Caco-2 (cell line): Measurements from ENCODE around the gene CIBAR2. TPM values are rescaled to one million over a fixed set of nuclear protein-coding genes. Genes with fewer than 3 reads are reported as not detected.

Source experiments
- BruUV-seq: library from RNA; stranded (reverse); fragments of 400-500 nt; replicated peaks from 2 replicates; lab custom pipeline; 2021; lab: Mats Ljungman, UMichigan
- CTCF ChIA-PET: fragments of 300-600 bp; sonication (Branson Sonifier 250); formaldehyde crosslinking; loops from one replicate; lab custom pipeline; 2022; ENCODE audit warnings: antibody characterized with exemption; lab: Charles Lee
- POLR2A ChIA-PET: fragments of 300-600 bp; sonication (Branson Sonifier 250); formaldehyde crosslinking; loops from one replicate; lab custom pipeline; 2022; ENCODE audit warnings: antibody characterized with exemption; lab: Charles Lee
- DNase-seq, 2 experiments: peaks; one replicate each; pipeline versions ENCODE4 v3.0.0 to v3.0.0-alpha.2; 2020 to 2022
- H3K27me3 ChIP-seq: replicated peaks from 2 replicates; pipeline ENCODE4 v1.6.0; 2011; ENCODE audit warnings: low read length; ENCODE audit not compliant: control insufficient read depth, insufficient read depth
- H3K36me3 ChIP-seq: 2 replicates; pipeline ENCODE4 v1.5.1; 2011; ENCODE audit warnings: low read length; ENCODE audit not compliant: control insufficient read depth, insufficient read depth
- H3K4me1 ChIP-seq: fragments of 250-450 bp; sonication (Bioruptor Pico); 2 replicates; pipeline ENCODE4 v1.5.1; 2020; ENCODE audit warnings: mild to moderate bottlenecking
- H3K4me3 ChIP-seq: 2 replicates; pipeline ENCODE4 v1.5.1; 2011; ENCODE audit warnings: low read depth, mild to moderate bottlenecking, control low read depth, low read length
- H3K9me3 ChIP-seq: fragments of 250-450 bp; sonication (Bioruptor Pico); 2 replicates; pipeline ENCODE4 v1.5.1; 2020; ENCODE audit warnings: mild to moderate bottlenecking, moderate library complexity
- H3K27ac Mint-ChIP-seq: one replicate; pipeline ENCODE4 v1.8.0; 2022; ENCODE audit warnings: mixed read lengths; ENCODE audit not compliant: unreplicated experiment
- H3K27me3 Mint-ChIP-seq: one replicate; pipeline ENCODE4 v1.8.0; 2022; ENCODE audit warnings: mixed read lengths; ENCODE audit not compliant: insufficient read depth, unreplicated experiment
- H3K36me3 Mint-ChIP-seq: one replicate; pipeline ENCODE4 v1.8.0; 2022; ENCODE audit warnings: mild to moderate bottlenecking, mixed read lengths; ENCODE audit not compliant: insufficient read depth, unreplicated experiment
- H3K4me1 Mint-ChIP-seq: one replicate; pipeline ENCODE4 v1.8.0; 2022; ENCODE audit warnings: low read depth, mixed read lengths; ENCODE audit not compliant: unreplicated experiment
- H3K4me3 Mint-ChIP-seq: one replicate; pipeline ENCODE4 v1.8.0; 2022; ENCODE audit warnings: mild to moderate bottlenecking, moderate library complexity, mixed read lengths; ENCODE audit not compliant: unreplicated experiment
- H3K9me3 Mint-ChIP-seq: one replicate; pipeline ENCODE4 v1.8.0; 2022; ENCODE audit warnings: mixed read lengths; ENCODE audit not compliant: unreplicated experiment
- CTCF ChIP-seq, 2 experiments: fragments of 200-600 bp in 1 of 2; IDR thresholded peaks; 1 replicate in 1 of 2; 2 replicates in 1 of 2; pipeline versions ENCODE4 v1.5.1 to v1.8.0; 2011 to 2022; ENCODE audit warnings: antibody characterized with exemption in 1 of 2, control low read depth in 1 of 2, inconsistent platforms in 1 of 2, low read depth in 1 of 2, low read length in 1 of 2, mild to moderate bottlenecking in 1 of 2, moderate library complexity in 1 of 2; ENCODE audit not compliant: insufficient read depth in 1 of 2, severe bottlenecking in 1 of 2, unreplicated experiment in 1 of 2
- intact Hi-C: fragments of 100-400 bp; cut with micrococcal nuclease; formaldehyde crosslinking; loops from one replicate; pipeline ENCODE4 v1.10.0; 2022; ENCODE audit not compliant: unreplicated experiment
- total RNA-seq: library from RNA; stranded (reverse); gene quantifications from 2 replicates; pipeline ENCODE4 v1.2.3, GENCODE V29; 2022

CIBAR2 gene
- total RNA-seq, 1 experiment from 2014 or later: not detected

- ChIA-PET CTCF (no interaction called here), POLR2A (no interaction called here)
- H3K27me3 Mint-ChIP-seq: peaks cover 3% of the 10 kb centered on the region
- no peak for TF ChIP-seq CTCF (IDR thresholded peaks at IDR 0.05; ENCODE audit: insufficient read depth in 1 of 2, low read depth in 1 of 2, low read length in 1 of 2, severe bottlenecking in 1 of 2, unreplicated experiment in 1 of 2)
- Histone ChIP-seq H3K4me3 (no peak overlapping the region), H3K27me3 (no peaks in the 10 kb centered on the region), H3K4me1 (no peaks in the 10 kb centered on the region), H3K36me3 (no peaks in the 10 kb centered on the region), H3K9me3 (no peaks in the 10 kb centered on the region)
- no TSS peak for BruUV-seq
- H3K27ac Mint-ChIP-seq: no peak overlapping the region
- no peaks in the 10 kb centered on the region for H3K9me3 Mint-ChIP-seq
- no peaks in the 10 kb centered on the region for H3K4me1 Mint-ChIP-seq
- intact Hi-C loops: no loop called here
- no peak for DNase-seq
- no peak overlapping the region for H3K4me3 Mint-ChIP-seq
- H3K36me3 Mint-ChIP-seq: no peaks in the 10 kb centered on the region
These were observed 18.6 kb downstream of the CIBAR2 start for GRCh38 chr16:85093705-85094104.

GRCh38 chr16:85092851-85093250 lies 19.4 kb downstream of the CIBAR2 start:
- no TSS peak for BruUV-seq
- ChIA-PET POLR2A (no interaction called here), CTCF (interaction anchor here (0.6 kb wide), 1 partner anchor 8 kb away, joined by 3 read pairs; no protein-coding TSS in a partner anchor)
- H3K27me3 ChIP-seq: no peaks in the 10 kb centered on the region
- H3K4me1 Mint-ChIP-seq: no peaks in the 10 kb centered on the region
- no peaks in the 10 kb centered on the region for H3K36me3 ChIP-seq
- H3K36me3 Mint-ChIP-seq: no peaks in the 10 kb centered on the region
- no peak overlapping the region for H3K27ac Mint-ChIP-seq
- H3K9me3 Mint-ChIP-seq: no peaks in the 10 kb centered on the region
- H3K27me3 Mint-ChIP-seq: peaks cover 3% of the 10 kb centered on the region
- no peak overlapping the region for H3K4me3 ChIP-seq
- H3K9me3 ChIP-seq: no peaks in the 10 kb centered on the region
- no peak for TF ChIP-seq CTCF (IDR thresholded peaks at IDR 0.05; ENCODE audit: insufficient read depth in 1 of 2, low read depth in 1 of 2, low read length in 1 of 2, severe bottlenecking in 1 of 2, unreplicated experiment in 1 of 2)
- H3K4me1 ChIP-seq: no peaks in the 10 kb centered on the region
- no peak overlapping the region for H3K4me3 Mint-ChIP-seq
- intact Hi-C loops: no loop called here
- no peak for DNase-seq

DNA sequence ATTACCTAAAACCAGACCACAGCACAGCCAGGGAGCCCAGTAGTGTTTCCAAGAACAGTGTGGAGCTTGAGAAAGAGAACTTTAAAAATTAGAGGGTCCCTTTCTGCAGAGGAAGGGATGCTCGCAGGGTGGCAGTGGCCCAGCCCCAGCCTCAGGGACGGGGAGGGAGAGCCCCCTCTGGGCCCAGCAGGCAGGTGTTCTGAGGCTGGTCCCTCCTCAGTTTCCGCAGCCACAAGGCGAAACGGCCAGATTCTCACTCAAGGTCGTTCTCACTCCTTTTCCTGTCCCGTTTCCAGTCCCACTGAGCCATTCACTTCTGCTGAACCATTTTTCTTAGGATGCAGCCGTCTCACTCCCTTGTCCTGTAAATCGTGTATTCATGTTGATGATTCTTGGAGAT lies 20.0 kb downstream of the CIBAR2 start:
- no peak for TF ChIP-seq CTCF (IDR thresholded peaks at IDR 0.05; ENCODE audit: insufficient read depth in 1 of 2, low read depth in 1 of 2, low read length in 1 of 2, severe bottlenecking in 1 of 2, unreplicated experiment in 1 of 2)
- CTCF ChIA-PET: interaction anchor here (0.6 kb wide), 1 partner anchor 8 kb away, joined by 3 read pairs; no protein-coding TSS in a partner anchor
- H3K9me3 ChIP-seq: no peaks in the 10 kb centered on the region
- no peak overlapping the region for H3K27ac Mint-ChIP-seq
- H3K4me1 Mint-ChIP-seq: no peaks in the 10 kb centered on the region
- H3K4me3 Mint-ChIP-seq: no peak overlapping the region
- no peaks in the 10 kb centered on the region for H3K36me3 Mint-ChIP-seq
- BruUV-seq: no TSS peak
- intact Hi-C loops: no loop called here
- H3K9me3 Mint-ChIP-seq: no peaks in the 10 kb centered on the region
- no peaks in the 10 kb centered on the region for H3K4me1 ChIP-seq
- H3K36me3 ChIP-seq: no peaks in the 10 kb centered on the region
- H3K27me3 Mint-ChIP-seq: peaks cover 3% of the 10 kb centered on the region
- H3K4me3 ChIP-seq: no peak overlapping the region
- DNase-seq: no peak
- no peaks in the 10 kb centered on the region for H3K27me3 ChIP-seq
- POLR2A ChIA-PET: no interaction called here
